Transverse colon (tissue), 4 donors: ENCODE results near the gene NGDN.

ENCODE experiments used
- POLR2AphosphoS5 ChIP-seq, 3 donors: sonication (generic); formaldehyde crosslinking; IDR thresholded peaks; one replicate each; pipeline ENCODE4 v1.6.1; 2016; ENCODE audit warnings: antibody characterized with exemption in 3 of 3
- TF ChIP-seq, protein P1 (sequence below), 5 experiments: fragments of 200-600 bp in 3 of 5; fragments of 450-650 bp in 2 of 5; sonication (generic) in 3 of 5; IDR thresholded peaks; 1 replicate in 2 of 5; 2 replicates in 3 of 5; pipeline ENCODE4 v1.5.1; 2016 to 2017; ENCODE audit warnings: antibody characterized with exemption in 5 of 5, inconsistent platforms in 3 of 5, mild to moderate bottlenecking in 2 of 5, moderate library complexity in 1 of 5

- TF ChIP-seq POLR2AphosphoS5 (IDR thresholded peaks at IDR 0.05): no peak
- TF ChIP-seq, protein P1, sequence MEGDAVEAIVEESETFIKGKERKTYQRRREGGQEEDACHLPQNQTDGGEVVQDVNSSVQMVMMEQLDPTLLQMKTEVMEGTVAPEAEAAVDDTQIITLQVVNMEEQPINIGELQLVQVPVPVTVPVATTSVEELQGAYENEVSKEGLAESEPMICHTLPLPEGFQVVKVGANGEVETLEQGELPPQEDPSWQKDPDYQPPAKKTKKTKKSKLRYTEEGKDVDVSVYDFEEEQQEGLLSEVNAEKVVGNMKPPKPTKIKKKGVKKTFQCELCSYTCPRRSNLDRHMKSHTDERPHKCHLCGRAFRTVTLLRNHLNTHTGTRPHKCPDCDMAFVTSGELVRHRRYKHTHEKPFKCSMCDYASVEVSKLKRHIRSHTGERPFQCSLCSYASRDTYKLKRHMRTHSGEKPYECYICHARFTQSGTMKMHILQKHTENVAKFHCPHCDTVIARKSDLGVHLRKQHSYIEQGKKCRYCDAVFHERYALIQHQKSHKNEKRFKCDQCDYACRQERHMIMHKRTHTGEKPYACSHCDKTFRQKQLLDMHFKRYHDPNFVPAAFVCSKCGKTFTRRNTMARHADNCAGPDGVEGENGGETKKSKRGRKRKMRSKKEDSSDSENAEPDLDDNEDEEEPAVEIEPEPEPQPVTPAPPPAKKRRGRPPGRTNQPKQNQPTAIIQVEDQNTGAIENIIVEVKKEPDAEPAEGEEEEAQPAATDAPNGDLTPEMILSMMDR (IDR thresholded peaks at IDR 0.05): peak in 2 of 5 experiments; percentile 8 to 12
Observed at GRCh38 chr14:23446291-23446851, 23.1 kb upstream of the NGDN start.
